Activated naive CD8-positive, alpha-beta T cell treated with anti-CD3 and anti-CD28 coated beads, Interleukin-2, amount 10 ng/mL, durations not matched to agents 7 days and 5 days (primary cell): ENCODE data around the gene PSMA7. TPM values are rescaled to one million over a fixed set of nuclear protein-coding genes. Genes with fewer than 3 reads are reported as not detected.
A peak's percentile ranks its signal among the peaks of the same experiment; 100 is the strongest.
"Not testable (repeated sequence)": the region's sequence is repeated elsewhere in the genome, so short reads cannot be mapped to it uniquely, and the experiment has no call there.

Experiments used
- ATAC-seq: fragments of 150-1000 bp; cut with Tn5 transposase; one replicate; pipeline ENCODE4 v1.10.0; 2021; ENCODE audit warnings: low read depth, moderate library complexity
- POLR2A ChIA-PET: fragments of 350-600 bp; sonication (Branson Sonifier 250); formaldehyde crosslinking; loops from one replicate; lab custom pipeline; 2021; ENCODE audit warnings: antibody characterized with exemption; lab: Charles Lee
- DNase-seq: peaks from one replicate; pipeline ENCODE4 v3.0.0; 2021
- H3K27ac Mint-ChIP-seq: one replicate; pipeline ENCODE4 v1.8.0; 2022; ENCODE audit warnings: mild to moderate bottlenecking, mixed read lengths
- H3K27me3 Mint-ChIP-seq: one replicate; pipeline ENCODE4 v1.8.0; 2022; ENCODE audit warnings: mild to moderate bottlenecking, moderate library complexity, mixed read lengths
- H3K36me3 Mint-ChIP-seq: one replicate; pipeline ENCODE4 v1.8.0; 2021; ENCODE audit warnings: mild to moderate bottlenecking, mixed read lengths
- H3K4me1 Mint-ChIP-seq: one replicate; pipeline ENCODE4 v1.8.0; 2021; ENCODE audit warnings: mixed read lengths
- H3K4me3 Mint-ChIP-seq: one replicate; pipeline ENCODE4 v1.8.0; 2022; ENCODE audit warnings: mild to moderate bottlenecking, moderate library complexity, mixed read lengths
- H3K9me3 Mint-ChIP-seq: one replicate; pipeline ENCODE4 v1.8.0; 2021; ENCODE audit warnings: mixed read lengths
- total RNA-seq, 2 experiments: library from RNA; stranded (reverse); gene quantifications; one replicate each; pipeline ENCODE4 v1.2.3, GENCODE V29; 2021

PSMA7 gene
- total RNA-seq, 2 experiments from 2014 or later: 219 to 236 TPM

DNA sequence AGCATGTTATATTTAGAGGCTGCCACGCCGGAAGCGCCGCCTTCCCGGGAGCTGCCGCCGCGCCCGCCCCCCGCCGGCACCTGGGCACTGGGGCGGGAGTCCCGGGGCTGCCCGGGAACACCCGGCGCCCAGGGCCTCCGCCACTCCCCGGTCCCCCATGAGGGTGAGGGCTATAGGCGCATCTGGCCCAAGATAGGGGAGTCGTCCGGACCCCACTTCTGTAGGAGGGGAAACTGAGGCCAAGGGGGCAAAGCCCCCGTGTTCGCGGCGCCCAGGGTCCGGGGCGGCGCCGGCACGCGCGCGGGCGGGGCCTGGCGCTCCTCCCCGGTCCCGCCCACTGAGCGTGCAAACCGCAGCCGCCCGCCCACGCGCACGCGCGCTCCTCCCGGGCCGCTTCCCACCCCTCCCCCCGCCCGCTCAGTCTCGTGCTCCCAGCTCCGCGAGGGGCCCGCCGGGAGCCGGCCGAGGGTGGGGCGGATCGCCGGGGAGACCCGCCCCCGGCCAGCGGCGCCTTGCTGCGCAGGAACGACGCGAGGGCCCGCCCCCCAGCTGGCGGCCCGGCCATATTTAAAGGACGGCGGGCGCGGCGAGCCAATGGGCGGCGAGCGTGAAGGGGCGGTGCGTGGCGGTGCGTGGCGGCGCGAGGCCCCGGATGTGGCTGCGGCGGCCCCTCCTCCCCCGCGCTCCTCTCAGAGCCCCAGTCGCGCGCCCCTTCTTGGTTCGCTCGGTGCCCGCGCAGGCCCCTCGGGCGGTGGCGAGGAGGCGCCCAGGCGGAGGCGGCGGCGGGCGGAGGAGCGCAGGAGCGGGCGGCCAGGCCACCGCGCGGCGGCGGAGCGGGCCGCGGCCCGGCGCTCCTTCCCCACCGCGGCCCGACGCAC lies 21.2 kb downstream of the PSMA7 start, which contains the start of gene LSM14B:
LSM14B (plus strand) TSS at position 700 of the 878 bp plus-strand sequence. CDS start 192 bp downstream, outside the sequence.
- no peaks in the 10 kb centered on the region for H3K27me3 Mint-ChIP-seq
- peaks cover 35% of the 10 kb centered on the region for H3K4me1 Mint-ChIP-seq
- H3K4me3 Mint-ChIP-seq: peak within 1 kb of the TSS; percentile 89
- DNase-seq (peak; percentile 98), ATAC-seq (peak; percentile 82)
- peaks cover 8% of the 10 kb centered on the region for H3K36me3 Mint-ChIP-seq
- POLR2A ChIA-PET: interaction anchor here (0.6 to 8.7 kb wide), 6 partner anchors 14 to 672 kb away, joined by 3 to 111 read pairs (median 4); partner anchors contain the start of genes PSMA7, SS18L1 and TAF4
- H3K9me3 Mint-ChIP-seq: no peaks in the 10 kb centered on the region
- H3K27ac Mint-ChIP-seq: peak within 1 kb of the TSS; percentile 93

DNA sequence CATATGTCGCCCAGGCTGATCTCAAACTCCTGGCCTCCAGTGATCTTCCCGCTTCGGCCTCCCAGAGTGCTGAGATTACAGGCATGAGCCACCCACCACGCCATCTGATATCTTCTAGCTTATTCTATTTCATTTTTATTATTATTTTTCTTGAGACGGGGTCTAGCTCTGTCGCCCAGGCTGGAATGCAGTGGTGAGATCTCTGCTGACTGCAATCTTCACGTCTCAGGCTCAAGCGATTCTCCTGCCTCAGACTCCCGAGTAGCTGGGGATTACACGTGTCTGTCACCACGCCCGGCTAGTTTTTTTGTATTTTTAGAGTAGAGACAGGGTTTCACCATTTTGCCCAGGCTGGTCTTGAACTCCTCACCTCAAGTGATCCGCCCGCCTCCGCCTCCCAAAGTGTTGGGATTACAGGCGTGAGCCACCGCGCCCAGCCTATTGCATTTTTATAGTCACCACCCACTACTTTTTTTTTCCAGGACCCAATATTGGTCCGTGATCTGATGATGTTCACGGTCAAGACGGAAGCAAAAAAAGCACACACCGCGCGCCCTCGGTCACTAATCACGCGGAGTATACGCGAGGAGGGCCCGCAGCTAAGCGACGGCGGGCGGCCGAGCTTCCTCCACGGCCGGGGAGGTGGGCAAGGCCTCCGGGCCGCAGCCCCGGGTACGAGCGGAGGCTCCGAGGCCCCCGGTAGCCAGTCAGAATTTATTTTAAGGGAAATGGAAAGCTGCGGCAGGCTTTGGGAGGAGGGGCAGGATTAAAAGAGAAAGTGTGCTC lies 22.0 kb downstream of the PSMA7 start:
- peak; percentile 2 for ATAC-seq
- Mint-ChIP-seq H3K27ac (peak overlapping the region; percentile 93), H3K36me3 (peaks cover 5% of the 10 kb centered on the region), H3K27me3 (no peaks in the 10 kb centered on the region), H3K9me3 (no peaks in the 10 kb centered on the region), H3K4me3 (peak overlapping the region; percentile 89), H3K4me1 (peaks cover 32% of the 10 kb centered on the region)
- POLR2A ChIA-PET: interaction anchor here (1.0 to 8.7 kb wide), 4 partner anchors 15 to 673 kb away, joined by 4 to 111 read pairs (median 14); partner anchors contain the start of genes PSMA7, SS18L1 and TAF4
- no peak for DNase-seq

DNA sequence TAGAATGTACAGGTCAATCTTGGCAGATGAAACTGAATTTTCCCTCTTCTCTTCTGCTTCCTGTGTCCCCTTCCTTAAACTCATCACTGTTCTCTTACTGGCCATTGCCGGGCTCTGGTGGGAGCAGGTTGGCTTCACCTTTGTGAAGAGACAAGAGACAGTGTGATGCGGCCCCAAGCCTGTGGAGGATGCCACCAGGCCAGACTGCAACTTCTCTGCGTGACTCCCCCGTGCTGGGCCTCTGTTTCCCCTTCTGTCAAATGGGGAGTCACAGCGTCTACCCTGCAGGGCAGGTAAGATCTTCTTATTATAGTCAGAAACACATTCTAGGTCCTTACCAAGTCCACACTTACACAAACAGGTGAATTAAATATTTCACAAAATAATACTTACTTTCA lies 22.8 kb downstream of the PSMA7 start:
- DNase-seq (no peak), ATAC-seq (no peak)
- Mint-ChIP-seq H3K36me3 (no peaks in the 10 kb centered on the region), H3K9me3 (peaks cover 5% of the 10 kb centered on the region), H3K27ac (no peak overlapping the region), H3K27me3 (no peaks in the 10 kb centered on the region), H3K4me1 (peaks cover 32% of the 10 kb centered on the region), H3K4me3 (peak overlapping the region; percentile 49)
- POLR2A ChIA-PET: interaction anchor here (1.0 to 8.7 kb wide), 2 partner anchors 22 to 53 kb away, joined by 4 to 111 read pairs; partner anchors contain the start of gene TAF4

DNA sequence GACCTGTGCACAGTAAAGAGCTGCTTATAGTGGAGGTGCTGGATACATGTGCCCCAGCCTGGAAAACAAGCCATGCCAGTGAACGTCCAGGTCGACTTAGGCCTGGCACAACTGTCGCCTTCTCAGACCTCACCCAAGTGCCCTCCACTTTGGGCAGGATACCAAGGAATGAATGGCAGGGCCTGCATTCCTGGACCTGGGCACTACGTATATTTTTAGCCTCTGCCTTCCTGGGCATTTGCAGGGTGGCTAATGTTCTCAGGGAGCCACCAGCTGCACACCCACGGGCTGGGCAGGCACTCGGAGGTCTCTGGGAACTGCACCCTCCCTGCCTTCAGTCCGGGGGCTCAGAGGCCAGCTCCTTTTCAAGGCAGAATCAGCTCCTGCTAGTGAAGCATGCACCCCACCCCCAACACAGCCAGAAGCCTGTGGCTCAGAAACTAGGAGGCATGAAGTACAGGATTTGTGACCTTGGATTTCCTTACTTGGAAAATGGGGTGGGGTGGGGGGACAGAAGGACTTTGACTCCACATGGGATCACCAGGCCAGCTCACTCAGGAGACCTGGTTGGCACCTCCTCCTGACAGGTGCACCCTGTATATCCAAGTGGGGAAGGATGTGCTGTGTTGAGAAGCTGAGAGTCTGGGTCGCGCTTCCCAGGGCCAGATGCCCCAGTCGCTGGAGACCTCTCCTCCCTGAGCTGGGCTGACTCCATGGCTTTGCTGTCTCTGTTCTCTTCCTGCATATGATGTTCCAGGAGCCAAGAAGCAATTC lies 23.4 kb downstream of the PSMA7 start:
- no peaks in the 10 kb centered on the region for H3K36me3 Mint-ChIP-seq

DNA sequence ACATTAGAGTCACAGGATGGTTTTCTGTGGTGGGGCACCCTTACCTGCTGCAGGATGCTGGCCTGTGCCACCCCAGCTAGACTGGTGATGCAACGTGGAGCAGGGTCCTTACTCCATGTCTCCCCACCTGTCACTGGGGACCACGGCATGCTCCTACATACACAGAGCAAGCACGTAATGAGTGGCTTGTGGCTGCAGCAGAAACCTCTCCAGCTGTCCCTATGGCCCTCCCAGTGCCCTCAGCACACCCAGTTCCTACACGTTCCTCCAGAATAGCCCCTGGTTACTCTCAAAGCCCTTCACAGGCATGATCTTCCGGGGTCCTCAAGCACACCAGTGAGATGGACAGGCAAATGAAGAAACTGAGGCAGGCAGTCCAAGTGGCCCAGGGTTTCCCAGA lies 24.1 kb downstream of the PSMA7 start:
- H3K27ac Mint-ChIP-seq: peak overlapping the region; percentile 36
- H3K36me3 Mint-ChIP-seq: no peaks in the 10 kb centered on the region
- DNase-seq (no peak), ATAC-seq (no peak)
- H3K9me3 Mint-ChIP-seq: peaks cover 5% of the 10 kb centered on the region
- H3K4me1 Mint-ChIP-seq: peaks cover 25% of the 10 kb centered on the region
- no peak overlapping the region for H3K4me3 Mint-ChIP-seq
- H3K27me3 Mint-ChIP-seq: no peaks in the 10 kb centered on the region
- POLR2A ChIA-PET: interaction anchor here (1.0 to 8.7 kb wide), 2 partner anchors 23 to 52 kb away, joined by 4 to 111 read pairs; partner anchors contain the start of gene TAF4

More for the DNA sequence above, 23.4 kb downstream of the PSMA7 start:
- POLR2A ChIA-PET: interaction anchor here (1.0 to 8.7 kb wide), 2 partner anchors 22 to 53 kb away, joined by 4 to 111 read pairs; partner anchors contain the start of gene TAF4
- peaks cover 5% of the 10 kb centered on the region for H3K9me3 Mint-ChIP-seq
- H3K4me1 Mint-ChIP-seq: peaks cover 32% of the 10 kb centered on the region
- H3K27ac Mint-ChIP-seq: peak overlapping the region; percentile 36
- no peak for ATAC-seq
- DNase-seq: no peak
- H3K4me3 Mint-ChIP-seq: no peak overlapping the region
- H3K27me3 Mint-ChIP-seq: no peaks in the 10 kb centered on the region

DNA sequence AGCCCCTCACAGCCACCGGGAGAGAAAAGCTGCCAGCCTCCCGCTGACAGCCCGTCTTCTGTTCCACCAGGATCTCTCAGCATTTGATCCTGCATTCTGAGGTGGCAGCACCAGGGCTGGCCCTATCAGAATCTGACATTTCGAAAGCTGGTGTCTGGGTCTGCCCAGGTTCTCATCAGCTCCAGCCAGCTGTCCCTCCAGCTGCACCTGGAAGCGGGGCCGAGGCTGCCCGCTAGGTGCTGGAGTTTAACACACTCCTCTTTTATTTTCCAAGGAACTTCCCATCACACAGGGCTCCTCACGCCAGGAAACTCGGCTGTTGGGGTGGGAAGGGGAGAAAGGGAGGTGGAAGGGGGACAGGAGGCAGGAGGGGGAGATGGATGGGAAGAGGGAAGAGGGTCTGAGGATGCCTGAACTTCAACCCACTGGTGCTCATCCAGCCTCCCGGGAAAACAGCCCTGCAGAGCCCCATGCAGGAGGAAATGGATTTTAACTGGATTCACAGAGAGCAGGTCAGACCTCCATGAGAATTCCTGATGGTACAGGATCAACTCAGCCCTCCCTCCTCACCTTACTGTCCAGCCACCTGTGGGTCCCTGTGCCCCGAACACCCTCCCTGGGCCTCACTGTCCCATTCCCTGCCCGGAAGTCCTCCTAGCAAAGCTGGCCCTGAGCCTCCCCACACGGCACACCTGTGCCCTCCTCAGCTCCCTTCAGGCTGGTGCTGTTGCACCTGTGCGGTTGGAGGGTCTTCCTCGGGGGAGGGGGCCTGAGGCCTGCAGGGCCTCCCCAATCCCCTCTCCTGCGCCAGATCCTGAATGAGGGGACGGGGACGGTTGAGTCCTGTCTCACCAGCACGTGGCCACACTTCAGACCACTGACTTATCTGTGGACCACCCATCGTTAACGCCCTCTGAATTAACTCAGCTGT lies 24.8 kb downstream of the PSMA7 start:
- Mint-ChIP-seq H3K36me3 (no peaks in the 10 kb centered on the region), H3K27me3 (no peaks in the 10 kb centered on the region), H3K27ac (peak overlapping the region; percentile 61), H3K9me3 (peaks cover 7% of the 10 kb centered on the region), H3K4me3 (no peak overlapping the region), H3K4me1 (peaks cover 19% of the 10 kb centered on the region)
- DNase-seq (no peak), ATAC-seq (no peak)
- POLR2A ChIA-PET: interaction anchor here (0.5 to 8.7 kb wide), 3 partner anchors 23 to 487 kb away, joined by 3 to 111 read pairs (median 5); partner anchors contain the start of gene TAF4

DNA sequence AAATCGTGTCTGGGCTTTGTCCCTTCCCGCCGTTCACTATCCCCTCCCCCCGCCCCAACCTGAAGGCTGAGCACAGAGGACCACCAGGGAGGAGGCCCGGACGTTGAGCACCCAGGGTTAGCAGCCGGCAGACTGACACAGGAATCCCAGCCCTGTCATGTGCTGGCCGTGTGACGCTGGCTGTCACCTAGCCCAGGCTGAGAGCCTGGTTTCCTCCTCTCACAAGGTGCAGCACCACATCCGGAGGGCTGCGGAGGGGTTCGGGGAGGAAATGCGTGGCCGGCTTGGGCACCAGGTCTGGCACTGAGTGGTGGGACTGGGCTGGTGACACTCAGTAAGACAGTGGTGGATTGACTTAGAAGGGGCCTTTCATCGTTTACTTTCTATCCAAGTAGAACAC lies 25.5 kb downstream of the PSMA7 start:
- Mint-ChIP-seq H3K4me3 (peak overlapping the region; percentile 39), H3K36me3 (no peaks in the 10 kb centered on the region), H3K27me3 (no peaks in the 10 kb centered on the region), H3K27ac (peak overlapping the region; percentile 61), H3K9me3 (peaks cover 12% of the 10 kb centered on the region), H3K4me1 (peaks cover 17% of the 10 kb centered on the region)
- peak; percentile 53 for ATAC-seq
- DNase-seq: peak; percentile 80
- POLR2A ChIA-PET: interaction anchor here (0.5 to 8.7 kb wide), 3 partner anchors 24 to 488 kb away, joined by 3 to 111 read pairs (median 5); partner anchors contain the start of gene TAF4

DNA sequence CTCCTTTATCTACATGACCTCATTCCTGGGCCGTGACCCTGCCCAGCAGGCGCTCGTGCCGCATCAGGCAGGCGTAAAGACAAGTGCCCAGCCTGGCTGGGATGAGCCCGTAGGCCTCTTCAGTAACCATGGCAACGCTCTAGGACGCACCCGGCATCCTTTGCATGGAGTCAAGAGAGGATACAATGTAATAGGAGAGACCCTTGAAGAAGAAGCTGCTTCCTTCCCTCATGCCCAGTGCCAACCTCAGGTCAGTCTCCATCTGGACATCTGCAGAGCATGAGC lies 25.9 kb downstream of the PSMA7 start:
- Mint-ChIP-seq H3K27ac (peak overlapping the region; percentile 51), H3K4me3 (peak overlapping the region; percentile 39), H3K36me3 (no peaks in the 10 kb centered on the region), H3K27me3 (no peaks in the 10 kb centered on the region), H3K4me1 (peaks cover 17% of the 10 kb centered on the region), H3K9me3 (peaks cover 14% of the 10 kb centered on the region)
- DNase-seq: no peak
- POLR2A ChIA-PET: interaction anchor here (1.1 to 8.7 kb wide), 2 partner anchors 24 to 50 kb away, joined by 5 to 111 read pairs; partner anchors contain the start of gene TAF4
- ATAC-seq: no peak

DNA sequence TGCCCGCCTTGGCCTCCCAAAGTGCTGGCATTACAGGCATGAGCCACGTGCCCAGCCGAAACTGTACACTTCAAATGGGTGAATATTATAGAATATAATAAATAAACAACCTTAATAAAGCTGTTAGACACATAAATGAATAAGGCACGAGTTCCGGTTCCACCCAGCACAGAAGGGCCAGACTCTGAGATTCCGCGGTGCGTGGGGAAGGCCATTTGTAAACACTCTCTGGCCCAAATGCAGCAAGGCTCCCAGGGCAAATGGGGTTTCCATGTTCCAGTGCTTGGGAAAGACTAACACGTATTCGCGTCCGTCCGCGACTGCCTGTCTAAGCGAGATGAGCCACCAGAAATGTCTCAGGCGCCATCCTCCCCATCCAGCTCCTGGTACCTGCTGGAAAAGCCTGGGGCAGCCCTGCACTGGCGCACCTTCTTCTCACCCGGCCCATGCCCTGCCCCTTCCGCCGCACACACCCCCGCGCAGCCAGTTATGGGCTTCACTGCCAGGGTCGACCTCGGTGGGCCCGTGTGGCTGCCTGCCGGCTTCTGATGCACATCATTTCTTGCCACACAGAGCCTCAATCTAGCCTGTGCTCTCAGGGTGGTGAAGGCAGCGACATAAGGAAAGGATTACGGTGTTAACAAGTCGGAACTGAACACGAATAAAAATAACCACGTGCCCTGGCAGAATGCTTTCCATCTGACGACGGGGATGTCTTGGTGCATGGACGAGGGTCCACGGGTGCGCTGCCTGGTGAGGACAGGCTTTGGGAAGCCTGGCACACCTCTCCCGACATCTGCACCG lies 26.4 kb downstream of the PSMA7 start:
- no peaks in the 10 kb centered on the region for H3K36me3 Mint-ChIP-seq
- H3K27me3 Mint-ChIP-seq: no peaks in the 10 kb centered on the region
- no peak overlapping the region for H3K27ac Mint-ChIP-seq
- DNase-seq: no peak
- ATAC-seq: no peak
- no peak overlapping the region for H3K4me3 Mint-ChIP-seq
- H3K4me1 Mint-ChIP-seq: peaks cover 17% of the 10 kb centered on the region
- POLR2A ChIA-PET: interaction anchor here (8.7 kb wide), 1 partner anchor 50 kb away, joined by 111 read pairs; the partner anchor contains the start of gene TAF4
- peaks cover 15% of the 10 kb centered on the region for H3K9me3 Mint-ChIP-seq

DNA sequence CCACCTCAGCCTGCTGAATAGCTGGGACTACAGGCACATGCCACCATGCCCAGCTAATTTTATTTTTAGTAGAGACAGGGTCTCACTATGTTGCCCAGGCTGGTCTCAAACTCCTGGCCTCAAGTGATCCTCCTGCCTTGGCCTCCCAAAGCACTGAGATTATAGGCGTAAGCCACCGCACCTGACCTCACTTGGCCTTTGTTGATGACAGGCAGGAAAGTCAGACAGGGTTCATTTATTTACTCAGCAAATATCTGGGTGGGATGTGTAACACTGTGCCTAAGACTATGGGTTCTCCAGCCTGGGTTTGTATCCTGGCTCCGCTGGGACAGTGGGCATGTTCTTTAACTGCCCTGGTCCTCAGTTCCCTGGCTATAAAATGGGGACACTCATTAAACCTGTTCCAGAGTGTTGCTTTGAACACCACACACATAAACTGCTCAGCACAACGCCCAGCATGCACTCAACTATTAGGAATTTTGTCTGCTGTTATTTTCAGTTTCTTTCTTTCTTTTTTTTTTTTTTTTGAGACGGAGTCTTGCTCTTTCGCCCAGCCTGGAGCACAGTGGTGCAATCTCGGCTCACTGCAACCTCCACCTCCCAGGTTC lies 27.3 kb downstream of the PSMA7 start:
- peaks cover 19% of the 10 kb centered on the region for H3K9me3 Mint-ChIP-seq
- POLR2A ChIA-PET, ATAC-seq, DNase-seq, H3K27me3 Mint-ChIP-seq, H3K36me3 Mint-ChIP-seq, H3K4me3 Mint-ChIP-seq: not testable (repeated sequence)
- H3K4me1 Mint-ChIP-seq: peaks cover 13% of the 10 kb centered on the region
- peak overlapping the region; percentile 30 for H3K27ac Mint-ChIP-seq

DNA sequence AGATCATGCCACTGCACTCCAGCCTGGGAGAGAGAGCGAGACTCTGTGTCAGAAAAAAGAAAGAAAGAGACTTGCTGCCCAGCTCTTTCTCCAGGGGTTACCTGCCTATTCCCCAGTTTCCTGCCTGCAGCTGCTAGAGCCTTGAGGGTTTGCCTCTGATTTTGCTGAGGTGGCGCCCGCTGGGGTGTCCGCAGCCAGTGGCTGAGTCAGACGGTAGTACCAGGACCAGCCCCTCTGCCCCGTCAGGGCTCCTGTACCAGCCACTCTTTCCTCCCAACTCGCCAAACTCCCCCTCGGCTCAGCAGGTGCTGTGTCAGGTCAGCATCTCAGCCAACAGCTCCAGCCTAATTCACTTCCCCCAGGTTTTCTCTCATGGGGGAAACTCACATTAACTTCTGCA lies 28.3 kb downstream of the PSMA7 start:
- H3K27me3 Mint-ChIP-seq: no peaks in the 10 kb centered on the region
- H3K4me3 Mint-ChIP-seq: no peak overlapping the region
- peaks cover 13% of the 10 kb centered on the region for H3K4me1 Mint-ChIP-seq
- POLR2A ChIA-PET: no interaction called here
- ATAC-seq (no peak), DNase-seq (no peak)
- no peaks in the 10 kb centered on the region for H3K36me3 Mint-ChIP-seq
- H3K27ac Mint-ChIP-seq: no peak overlapping the region
- peaks cover 23% of the 10 kb centered on the region for H3K9me3 Mint-ChIP-seq
